DOHH2 (cell line): Measurements from ENCODE around the gene C22orf42.

Source experiments
- H3F3A ChIP-seq: fragments of 200-600 bp; sonication (generic), shearing (Covaris generic); 2 replicates; pipeline ENCODE4 v1.6.0; 2016; ENCODE audit warnings: antibody characterized with exemption, mild to moderate bottlenecking; ENCODE audit not compliant: control insufficient read depth, insufficient read depth
- H3K27ac ChIP-seq: fragments of 200-600 bp; sonication (generic); 2 replicates; pipeline ENCODE4 v1.5.1; 2014; ENCODE audit warnings: low read depth, mild to moderate bottlenecking, low read length, moderate library complexity
- H3K27me3 ChIP-seq: fragments of 200-600 bp; sonication (generic); 2 replicates; pipeline ENCODE4 v1.6.1; 2014; ENCODE audit warnings: mild to moderate bottlenecking, low read length, mixed read lengths; ENCODE audit not compliant: control insufficient read depth
- H3K36me3 ChIP-seq: fragments of 200-600 bp; sonication (generic); 2 replicates; pipeline ENCODE4 v1.6.1; 2014; ENCODE audit warnings: mild to moderate bottlenecking, low read length, moderate library complexity, mixed read lengths; ENCODE audit not compliant: control insufficient read depth
- H3K4me1 ChIP-seq: fragments of 200-600 bp; sonication (generic); 2 replicates; pipeline ENCODE4 v1.6.1; 2014; ENCODE audit warnings: mild to moderate bottlenecking, low read length, mixed read lengths; ENCODE audit not compliant: control insufficient read depth
- H3K4me2 ChIP-seq: fragments of 200-600 bp; sonication (generic); 2 replicates; pipeline ENCODE4 v1.6.0; 2014; ENCODE audit warnings: mild to moderate bottlenecking, low read length, moderate library complexity
- H3K4me3 ChIP-seq: fragments of 200-600 bp; sonication (generic); 2 replicates; pipeline ENCODE4 v1.5.1; 2014; ENCODE audit warnings: mild to moderate bottlenecking, low read length, mixed read lengths
- H3K79me2 ChIP-seq: fragments of 200-600 bp; sonication (generic); 2 replicates; pipeline ENCODE4 v1.6.1; 2014; ENCODE audit warnings: mild to moderate bottlenecking, low read length, mixed read lengths; ENCODE audit not compliant: control insufficient read depth
- H3K9me2 ChIP-seq: fragments of 200-600 bp; sonication (generic); replicated peaks from 2 replicates; pipeline ENCODE4 v1.6.1; 2014; ENCODE audit warnings: mild to moderate bottlenecking, low read length, mixed read lengths; ENCODE audit not compliant: control insufficient read depth
- H3K9me3 ChIP-seq: fragments of 200-600 bp; sonication (generic); 2 replicates; pipeline ENCODE4 v1.6.1; 2014; ENCODE audit warnings: antibody characterized with exemption, low read length, mixed read lengths; ENCODE audit not compliant: control insufficient read depth, insufficient read depth
- H4K20me1 ChIP-seq: fragments of 200-600 bp; sonication (generic); 2 replicates; pipeline ENCODE4 v1.6.0; 2014; ENCODE audit warnings: low read depth, mild to moderate bottlenecking, antibody characterized with exemption, low read length, moderate library complexity; ENCODE audit not compliant: control insufficient read depth, insufficient read depth
- CTCF ChIP-seq: fragments of 200-600 bp; sonication (generic); IDR thresholded peaks from one replicate; pipeline ENCODE4 v1.5.1; 2014; ENCODE audit warnings: antibody characterized with exemption, mild to moderate bottlenecking, low read depth, low read length; ENCODE audit not compliant: poor library complexity, severe bottlenecking
- EZH2phosphoT487 ChIP-seq: fragments of 200-600 bp; sonication (generic); IDR thresholded peaks from 2 replicates; pipeline ENCODE4 v1.6.1; 2017; ENCODE audit warnings: borderline replicate concordance, mild to moderate bottlenecking, antibody characterized with exemption, low read length, moderate library complexity, mixed read lengths

Gene C22orf42

GRCh38 chr22:32206774-32207758, 48.0 kb upstream of the C22orf42 start:
- Histone ChIP-seq H3F3A (no peaks in the 10 kb centered on the region), H3K4me2 (no peak overlapping the region), H3K4me3 (no peak overlapping the region)

GRCh38 chr22:32205974-32206773, 47.1 kb upstream of the C22orf42 start:
- H3K36me3 ChIP-seq: no peaks in the 10 kb centered on the region
- no peaks in the 10 kb centered on the region for H3K9me2 ChIP-seq
- no peak overlapping the region for H3K27ac ChIP-seq
- H4K20me1 ChIP-seq: no peaks in the 10 kb centered on the region
- no peaks in the 10 kb centered on the region for H3K9me3 ChIP-seq
- H3K79me2 ChIP-seq: no peaks in the 10 kb centered on the region
- H3K27me3 ChIP-seq: no peaks in the 10 kb centered on the region
- no peak overlapping the region for H3K4me2 ChIP-seq
- no peaks in the 10 kb centered on the region for H3F3A ChIP-seq
- H3K4me3 ChIP-seq: no peak overlapping the region
- no peaks in the 10 kb centered on the region for H3K4me1 ChIP-seq
- TF ChIP-seq EZH2phosphoT487: no peak
- TF ChIP-seq CTCF: no peak

More at GRCh38 chr22:32206774-32207758, 48.0 kb upstream of the C22orf42 start:
- no peaks in the 10 kb centered on the region for H3K4me1 ChIP-seq
- H3K36me3 ChIP-seq: no peaks in the 10 kb centered on the region
- no peaks in the 10 kb centered on the region for H3K79me2 ChIP-seq
- no peaks in the 10 kb centered on the region for H3K9me2 ChIP-seq
- no peak overlapping the region for H3K27ac ChIP-seq
- TF ChIP-seq EZH2phosphoT487 (no peak), CTCF (peak; percentile 67)
- H4K20me1 ChIP-seq: no peaks in the 10 kb centered on the region
- no peaks in the 10 kb centered on the region for H3K9me3 ChIP-seq
- no peaks in the 10 kb centered on the region for H3K27me3 ChIP-seq

GRCh38 chr22:32204856-32205722, 46.0 kb upstream of the C22orf42 start, which contains the start of gene RFPL2:
Gene RFPL2, minus strand, starts transcription at chr22:32205073. Its CDS starts 2,622 bp downstream, at chr22:32202451.
- Histone ChIP-seq H3F3A (no peaks in the 10 kb centered on the region), H3K9me3 (no peaks in the 10 kb centered on the region), H3K27me3 (no peaks in the 10 kb centered on the region), H3K27ac (no peak within 1 kb of the TSS), H3K36me3 (no peaks in the 10 kb centered on the region), H4K20me1 (no peaks in the 10 kb centered on the region), H3K4me1 (no peaks in the 10 kb centered on the region), H3K4me3 (no peak within 1 kb of the TSS), H3K9me2 (no peaks in the 10 kb centered on the region), H3K79me2 (no peaks in the 10 kb centered on the region), H3K4me2 (no peak within 1 kb of the TSS)
- TF ChIP-seq CTCF (no peak), EZH2phosphoT487 (no peak)
